ENCODE measurements around the gene LCMT2.

The LCMT2 gene

DNA sequence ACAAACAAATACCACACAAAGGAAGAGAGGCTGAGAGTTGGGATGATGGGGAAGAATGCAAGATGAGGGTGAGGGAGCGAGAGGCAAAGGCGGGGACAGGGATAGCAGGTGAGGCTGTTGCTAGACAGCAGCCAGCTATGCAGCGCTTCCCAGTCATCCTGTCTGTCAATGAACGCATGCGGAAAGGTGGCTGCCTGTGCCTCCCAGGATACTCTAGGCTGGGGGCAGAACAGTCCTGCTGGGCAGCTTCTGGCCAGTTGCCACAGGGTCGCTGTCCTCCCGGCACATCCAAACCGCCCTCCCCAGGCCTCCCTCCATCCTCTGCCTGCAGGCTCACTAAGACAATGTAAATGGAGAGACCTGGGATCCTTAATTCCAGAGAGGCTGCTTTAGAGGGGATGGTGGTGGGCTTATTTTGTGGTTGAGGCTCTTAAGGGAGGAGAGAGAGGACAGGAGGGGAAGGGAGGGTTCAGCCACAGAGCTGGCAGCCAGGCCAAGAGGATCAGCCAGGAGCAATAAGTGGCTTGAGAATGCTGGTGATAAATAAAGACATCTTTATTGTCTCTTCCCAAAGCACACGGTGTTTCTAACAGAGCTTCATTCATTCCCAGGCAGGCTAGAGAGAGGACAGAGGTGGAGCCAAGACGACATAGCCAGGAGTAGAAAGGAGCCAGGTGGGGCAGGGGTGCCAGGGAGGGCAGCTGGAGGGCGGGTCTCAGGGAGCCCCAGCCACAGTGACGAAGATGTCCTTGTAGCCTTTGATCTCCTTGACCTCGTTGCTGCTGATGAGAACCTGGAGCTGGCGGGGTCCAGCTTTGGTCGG is 54.4 kb downstream of the LCMT2 start:
- no peak for DNase-seq (ENCODE audit: low read depth)

DNA sequence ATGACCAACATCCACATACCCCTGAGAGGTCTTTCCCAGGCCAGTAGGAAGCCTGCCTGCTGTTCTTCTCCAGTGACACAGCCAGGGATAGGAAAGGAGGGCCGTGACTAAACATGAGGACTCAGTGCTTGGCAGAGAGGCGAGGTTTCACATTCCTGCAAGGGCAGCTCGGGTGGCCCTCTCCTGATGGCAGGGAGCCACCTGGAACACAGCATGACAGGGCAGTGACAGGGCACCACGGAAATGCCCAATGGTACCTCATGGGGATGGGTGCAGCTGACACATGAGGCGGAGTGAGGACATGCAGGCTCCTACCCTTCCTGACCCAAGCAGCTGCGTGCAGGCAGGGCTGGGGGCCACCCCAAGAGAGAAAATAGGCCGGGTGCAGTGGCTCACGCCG is 56.2 kb downstream of the LCMT2 start:
- DNase-seq (ENCODE audit: low read depth), result no peak

All from fibroblast of gingiva (primary cell).